NCI-H2196 (cell line): ENCODE results near the gene TMEM154.
"Not testable (repeated sequence)": the region's sequence is repeated elsewhere in the genome, so short reads cannot be mapped to it uniquely, and the experiment has no call there.

Experiments used
- DNase-seq: peaks from one replicate; lab custom pipeline; 2025; ENCODE audit not compliant: unreplicated experiment; lab: John Stamatoyannopoulos, UW

Gene TMEM154

DNA sequence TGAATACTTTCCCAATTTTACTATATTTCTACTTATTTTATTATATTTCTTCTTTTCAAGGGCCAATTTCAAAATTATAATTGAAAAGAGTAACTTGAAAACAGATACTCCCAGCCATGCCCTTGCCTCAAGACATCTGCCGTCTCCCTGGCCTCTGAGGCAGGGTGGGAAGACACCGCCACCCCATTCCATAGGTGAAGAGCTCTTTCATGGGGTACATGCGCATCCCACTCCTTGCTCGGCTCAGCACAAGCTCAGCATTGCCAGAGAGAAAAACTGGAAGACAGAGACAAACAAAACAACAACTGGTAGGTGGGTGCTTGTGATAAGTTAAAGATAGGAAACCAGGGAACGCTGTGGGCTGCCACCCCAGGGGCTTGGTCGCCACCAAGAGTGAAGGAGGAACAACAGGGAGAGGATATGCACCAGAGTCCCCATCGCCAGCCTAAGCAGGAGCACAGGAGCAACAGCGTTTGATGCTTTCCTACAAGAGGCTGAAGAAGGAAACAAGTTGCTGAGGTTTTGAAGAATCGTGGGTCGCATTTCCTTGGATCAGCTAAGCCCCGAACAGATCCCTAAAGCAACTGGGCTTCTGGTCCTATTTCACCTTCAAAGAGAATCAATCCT lies 11.3 kb downstream of the TMEM154 start:
- no peak for DNase-seq

- DNase-seq = no peak
These were observed 12.0 kb downstream of the TMEM154 start for GRCh38 chr4:152667781-152668180.

GRCh38 chr4:152666946-152667345 lies 12.9 kb downstream of the TMEM154 start:
- DNase-seq = no peak

- no peak for DNase-seq
These were observed 14.0 kb downstream of the TMEM154 start for GRCh38 chr4:152665691-152666395.

DNA sequence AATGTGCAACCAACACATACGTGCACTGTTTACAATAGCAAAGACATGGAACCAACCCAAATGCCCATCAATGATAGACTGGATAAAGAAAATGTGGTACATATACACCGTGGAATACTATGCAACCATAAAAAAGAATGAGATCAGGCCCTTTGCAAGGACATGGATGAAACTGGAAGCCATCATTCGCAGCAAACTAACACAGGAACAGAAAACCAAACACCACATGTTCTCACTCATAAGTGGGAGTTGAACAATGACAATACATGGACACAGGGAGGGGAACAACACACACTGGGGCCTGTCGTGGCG lies 15.8 kb downstream of the TMEM154 start:
- DNase-seq = not testable (repeated sequence)

DNA sequence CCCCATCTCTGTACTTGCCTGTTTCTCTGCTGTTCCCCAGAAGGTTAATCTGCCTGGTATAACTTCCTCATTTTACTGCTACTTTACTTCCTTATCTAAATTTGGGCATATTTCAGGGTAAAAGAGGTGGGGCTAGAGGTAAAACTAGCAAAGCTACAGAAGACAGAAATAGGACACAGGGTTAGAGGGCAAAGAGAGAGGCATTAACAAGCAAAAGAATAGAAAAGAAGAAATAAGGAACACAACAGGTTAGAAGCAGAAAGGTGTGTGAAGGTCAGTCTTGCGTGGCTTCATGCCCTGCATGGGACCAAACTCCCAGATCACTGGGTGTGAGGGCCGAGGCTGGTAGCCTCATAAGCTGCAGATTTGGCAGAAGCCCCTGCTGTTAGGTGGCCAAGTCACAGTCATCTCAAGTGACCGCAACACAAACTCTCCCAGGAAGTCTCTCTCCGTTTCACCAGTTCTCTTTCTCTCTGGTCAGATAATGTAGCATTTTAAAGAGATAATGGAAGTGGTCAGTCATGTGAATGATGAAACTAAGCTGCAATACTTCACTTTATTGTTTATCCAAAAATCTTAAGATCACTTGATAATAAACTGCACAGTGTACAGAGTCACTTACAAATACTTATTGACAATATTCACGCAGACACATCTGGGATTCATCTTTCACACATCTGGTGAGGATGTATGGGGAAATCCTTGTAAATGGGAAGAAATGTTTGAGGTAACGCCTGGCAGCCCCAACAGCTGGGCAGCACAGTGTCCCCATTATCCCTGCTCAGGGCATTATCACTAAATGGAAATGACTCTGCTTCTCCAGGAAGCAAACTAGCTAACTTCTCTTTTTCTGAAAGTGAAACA lies 16.4 kb downstream of the TMEM154 start:
- DNase-seq = no peak

GRCh38 chr4:152661649-152662048 lies 18.1 kb downstream of the TMEM154 start:
- DNase-seq = no peak

GRCh38 chr4:152660526-152660925 lies 19.3 kb downstream of the TMEM154 start:
- DNase-seq = no peak

DNA sequence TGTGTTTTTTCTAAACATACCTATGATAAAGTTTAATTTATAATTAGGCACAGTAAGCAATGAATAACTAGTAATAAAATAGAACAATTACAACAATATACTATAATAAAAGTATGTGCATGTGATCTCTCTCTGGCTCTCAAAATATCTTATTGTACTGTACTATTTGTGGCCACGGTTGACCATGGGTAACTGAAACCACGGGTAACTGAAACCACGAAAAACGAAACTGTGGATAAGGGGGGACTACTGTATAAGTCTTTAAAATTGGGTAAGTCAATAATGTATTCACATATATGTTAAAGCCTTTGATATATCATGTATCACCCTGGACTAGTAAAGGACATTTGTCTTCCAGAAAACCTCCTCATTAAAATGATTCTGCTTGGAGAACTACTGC lies 20.0 kb downstream of the TMEM154 start:
- no peak for DNase-seq

GRCh38 chr4:152657657-152658056 lies 22.1 kb downstream of the TMEM154 start:
- DNase-seq = no peak

- DNase-seq = no peak
These were observed 24.3 kb downstream of the TMEM154 start for GRCh38 chr4:152655272-152656129.

- no peak for DNase-seq
These were observed 27.7 kb downstream of the TMEM154 start for GRCh38 chr4:152652102-152652501.

GRCh38 chr4:152651473-152652060 lies 28.2 kb downstream of the TMEM154 start:
- no peak for DNase-seq

DNA sequence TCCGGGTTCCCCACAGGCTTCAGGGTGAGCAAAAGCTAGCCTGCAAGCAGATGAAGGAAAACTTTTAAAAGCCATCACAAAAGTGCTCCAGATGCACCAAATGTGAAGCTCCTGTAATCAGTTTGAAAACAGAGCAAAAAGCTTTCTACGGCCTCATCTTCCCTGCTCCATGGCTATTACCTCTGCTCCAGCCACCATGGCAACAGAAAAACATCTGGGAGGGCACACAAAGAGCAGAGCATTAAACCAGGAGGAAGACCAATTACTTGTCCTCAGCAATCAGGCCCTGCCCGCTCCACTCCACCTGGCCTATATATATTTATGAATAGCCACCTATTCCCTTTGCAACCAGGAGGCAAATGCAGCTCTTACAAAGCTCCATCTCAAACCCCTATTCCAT lies 33.6 kb downstream of the TMEM154 start:
- no peak for DNase-seq

DNA sequence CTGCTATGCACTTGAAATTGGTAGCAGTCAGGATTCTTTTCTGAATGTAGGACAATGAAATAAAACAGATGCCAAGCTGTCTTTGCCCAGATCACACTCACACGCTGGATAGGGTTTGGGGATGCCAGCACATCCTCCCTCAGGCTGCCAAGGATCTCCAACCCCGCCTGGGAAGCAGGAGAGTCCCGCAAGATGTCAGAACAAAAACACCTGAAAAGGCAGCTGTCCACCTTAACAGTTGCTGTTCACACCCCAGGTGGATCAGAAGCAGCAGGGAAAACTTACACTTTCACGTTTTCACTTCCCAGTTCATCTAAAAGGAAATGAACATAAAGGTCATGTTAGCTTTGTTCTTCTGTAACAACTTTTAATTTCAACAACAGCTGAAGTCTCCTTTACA lies 35.7 kb downstream of the TMEM154 start:
- DNase-seq = no peak

DNA sequence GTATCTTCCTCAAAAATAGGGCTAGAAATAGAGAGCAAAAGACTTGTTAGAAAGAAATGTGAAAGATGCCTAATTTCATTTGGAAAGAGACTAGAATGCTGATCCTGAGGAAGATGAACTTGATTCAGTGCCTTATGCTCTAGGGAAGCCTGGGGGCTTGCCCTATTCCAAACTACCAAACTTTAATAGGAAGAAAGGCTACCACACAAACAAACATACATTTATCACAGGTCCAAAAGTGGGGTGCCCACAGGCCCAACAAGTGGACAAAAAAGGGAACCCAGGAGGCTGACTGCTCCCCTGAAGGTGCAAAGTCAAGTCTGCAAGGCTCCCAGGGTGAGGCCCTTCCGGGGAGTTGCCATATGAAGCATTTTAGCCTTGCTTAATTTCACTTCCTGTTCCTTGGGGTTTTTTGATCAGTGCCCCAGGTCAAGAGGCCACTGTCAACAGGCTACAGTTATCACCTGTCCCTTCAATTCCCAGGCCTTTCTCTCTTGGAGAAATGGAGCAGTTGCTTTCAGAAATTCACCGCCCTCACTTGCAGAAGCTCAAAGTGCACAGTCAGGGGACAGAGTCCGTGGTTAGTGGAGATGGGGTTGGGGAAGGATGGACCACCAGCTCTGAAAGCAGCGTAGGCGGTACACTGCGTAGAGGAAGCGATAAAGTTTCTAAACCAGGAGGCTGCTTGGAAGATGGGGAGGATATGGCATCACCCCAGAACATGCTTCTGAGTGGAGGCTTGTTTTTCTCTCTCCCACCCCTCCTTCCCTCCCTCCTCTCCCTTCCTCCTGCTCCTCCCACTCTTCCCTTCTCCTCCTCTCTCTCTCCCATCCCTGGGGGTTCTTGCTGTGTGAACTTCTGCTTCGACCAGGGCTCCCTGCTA lies 36.4 kb downstream of the TMEM154 start:
- DNase-seq = no peak

DNA sequence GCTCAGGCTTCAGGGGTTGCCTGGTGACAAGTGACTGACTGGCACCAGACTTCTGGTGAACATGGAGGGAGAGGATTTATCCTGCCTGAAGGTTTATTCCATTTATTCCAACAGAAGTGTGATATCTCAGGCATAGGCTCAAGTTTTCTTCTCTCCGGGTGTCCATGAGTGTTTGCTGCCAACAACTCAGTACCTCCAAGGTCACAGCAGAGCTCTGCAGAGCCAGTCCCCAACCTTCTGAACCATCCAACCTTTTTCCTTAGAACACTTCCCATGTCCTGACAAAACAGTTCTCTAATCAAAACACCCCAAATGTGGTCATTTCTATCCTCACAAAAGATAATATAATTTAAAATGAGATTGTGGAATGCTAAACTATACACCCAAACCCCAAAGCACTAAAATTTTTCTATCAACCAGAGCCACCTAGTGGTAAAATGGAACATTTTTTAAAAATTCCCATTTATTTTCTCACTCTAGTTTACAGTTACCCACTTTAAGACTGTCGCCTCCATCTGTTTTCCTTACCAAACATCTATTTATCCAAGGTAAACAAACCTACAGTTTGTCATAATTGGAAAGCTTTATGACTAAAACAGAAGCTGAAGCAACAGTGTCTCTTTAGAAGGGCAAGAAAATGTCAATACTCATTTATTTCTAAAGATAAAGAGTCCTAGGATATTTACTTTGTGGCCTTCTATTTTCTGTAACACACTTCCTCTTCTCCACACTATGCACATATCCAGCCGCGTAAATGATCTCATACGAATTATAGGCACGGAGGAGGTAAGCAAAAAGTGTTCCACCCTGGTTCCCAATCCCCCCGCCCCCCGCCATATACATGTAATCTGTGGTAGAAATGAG lies 39.5 kb downstream of the TMEM154 start:
- peak; percentile 20 for DNase-seq

DNA sequence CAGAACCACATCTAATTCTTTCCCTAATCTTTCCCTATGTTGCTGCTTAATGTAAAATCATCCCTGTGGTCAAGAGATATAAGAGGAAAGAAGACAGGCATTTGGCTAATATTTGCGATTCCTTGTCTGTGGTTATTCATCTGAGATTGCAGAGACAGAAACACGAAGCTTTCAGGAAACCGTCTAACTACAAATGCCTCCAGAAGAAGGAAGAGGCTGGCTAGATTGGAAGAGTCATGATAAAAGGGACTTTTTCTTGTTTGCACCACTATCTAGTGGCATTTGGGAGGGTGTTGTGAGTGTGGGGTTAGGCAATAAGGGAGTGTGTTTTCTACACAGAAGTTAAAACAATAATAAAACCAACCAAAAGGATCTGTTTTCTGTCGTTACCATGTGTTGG lies 43.9 kb downstream of the TMEM154 start:
- DNase-seq = no peak
